ENCODE data around the gene OR2G2.

DNA sequence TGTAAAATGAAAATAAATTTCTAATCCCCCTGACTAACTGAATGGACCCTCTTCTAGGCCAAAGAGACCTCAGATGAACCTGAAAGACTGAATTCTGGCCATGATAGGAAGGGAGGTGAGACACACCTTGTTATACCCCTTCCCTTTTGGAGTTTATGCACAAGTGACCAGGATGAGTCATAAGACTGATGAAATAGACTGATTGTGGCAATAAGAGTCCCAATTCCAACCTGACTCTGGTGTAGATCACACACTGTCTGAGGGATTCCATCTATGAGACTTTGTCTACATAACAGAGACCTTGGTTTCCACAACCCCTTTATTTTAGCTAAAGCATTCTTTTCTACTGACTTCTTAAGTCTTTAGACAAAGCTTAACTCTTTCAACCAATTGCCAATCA lies 13.5 kb upstream of the OR2G2 start:
- TF ChIP-seq FOXM1 (IDR thresholded peaks at IDR 0.05; ENCODE audit: borderline replicate concordance, low read depth): no peak
- TF ChIP-seq RAD21 (IDR thresholded peaks at IDR 0.05; ENCODE audit: low read depth): no peak
- TF ChIP-seq, protein P1, sequence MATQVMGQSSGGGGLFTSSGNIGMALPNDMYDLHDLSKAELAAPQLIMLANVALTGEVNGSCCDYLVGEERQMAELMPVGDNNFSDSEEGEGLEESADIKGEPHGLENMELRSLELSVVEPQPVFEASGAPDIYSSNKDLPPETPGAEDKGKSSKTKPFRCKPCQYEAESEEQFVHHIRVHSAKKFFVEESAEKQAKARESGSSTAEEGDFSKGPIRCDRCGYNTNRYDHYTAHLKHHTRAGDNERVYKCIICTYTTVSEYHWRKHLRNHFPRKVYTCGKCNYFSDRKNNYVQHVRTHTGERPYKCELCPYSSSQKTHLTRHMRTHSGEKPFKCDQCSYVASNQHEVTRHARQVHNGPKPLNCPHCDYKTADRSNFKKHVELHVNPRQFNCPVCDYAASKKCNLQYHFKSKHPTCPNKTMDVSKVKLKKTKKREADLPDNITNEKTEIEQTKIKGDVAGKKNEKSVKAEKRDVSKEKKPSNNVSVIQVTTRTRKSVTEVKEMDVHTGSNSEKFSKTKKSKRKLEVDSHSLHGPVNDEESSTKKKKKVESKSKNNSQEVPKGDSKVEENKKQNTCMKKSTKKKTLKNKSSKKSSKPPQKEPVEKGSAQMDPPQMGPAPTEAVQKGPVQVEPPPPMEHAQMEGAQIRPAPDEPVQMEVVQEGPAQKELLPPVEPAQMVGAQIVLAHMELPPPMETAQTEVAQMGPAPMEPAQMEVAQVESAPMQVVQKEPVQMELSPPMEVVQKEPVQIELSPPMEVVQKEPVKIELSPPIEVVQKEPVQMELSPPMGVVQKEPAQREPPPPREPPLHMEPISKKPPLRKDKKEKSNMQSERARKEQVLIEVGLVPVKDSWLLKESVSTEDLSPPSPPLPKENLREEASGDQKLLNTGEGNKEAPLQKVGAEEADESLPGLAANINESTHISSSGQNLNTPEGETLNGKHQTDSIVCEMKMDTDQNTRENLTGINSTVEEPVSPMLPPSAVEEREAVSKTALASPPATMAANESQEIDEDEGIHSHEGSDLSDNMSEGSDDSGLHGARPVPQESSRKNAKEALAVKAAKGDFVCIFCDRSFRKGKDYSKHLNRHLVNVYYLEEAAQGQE (IDR thresholded peaks at IDR 0.05; ENCODE audit: low read depth): no peak
- TF ChIP-seq EP300 (IDR thresholded peaks at IDR 0.05; ENCODE audit: borderline replicate concordance): no peak
- TF ChIP-seq, protein P2, sequence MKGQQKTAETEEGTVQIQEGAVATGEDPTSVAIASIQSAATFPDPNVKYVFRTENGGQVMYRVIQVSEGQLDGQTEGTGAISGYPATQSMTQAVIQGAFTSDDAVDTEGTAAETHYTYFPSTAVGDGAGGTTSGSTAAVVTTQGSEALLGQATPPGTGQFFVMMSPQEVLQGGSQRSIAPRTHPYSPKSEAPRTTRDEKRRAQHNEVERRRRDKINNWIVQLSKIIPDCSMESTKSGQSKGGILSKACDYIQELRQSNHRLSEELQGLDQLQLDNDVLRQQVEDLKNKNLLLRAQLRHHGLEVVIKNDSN (IDR thresholded peaks at IDR 0.05): no peak
- TF ChIP-seq NFIC (IDR thresholded peaks at IDR 0.05): no peak
- no peak for TF ChIP-seq TAF1 (IDR thresholded peaks at IDR 0.05; ENCODE audit: low read depth)
- TF ChIP-seq, protein P3, sequence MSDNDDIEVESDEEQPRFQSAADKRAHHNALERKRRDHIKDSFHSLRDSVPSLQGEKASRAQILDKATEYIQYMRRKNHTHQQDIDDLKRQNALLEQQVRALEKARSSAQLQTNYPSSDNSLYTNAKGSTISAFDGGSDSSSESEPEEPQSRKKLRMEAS (IDR thresholded peaks at IDR 0.05): no peak
- no peak for TF ChIP-seq YY1 (IDR thresholded peaks at IDR 0.05; ENCODE audit: low read depth)
- no peak for TF ChIP-seq CREB1 (IDR thresholded peaks at IDR 0.05; ENCODE audit: low read depth)
- no peak for TF ChIP-seq TEAD4 (IDR thresholded peaks at IDR 0.05)
